NB4 (cell line): ENCODE measurements around the gene SP100.

ENCODE experiments used
- DNase-seq: peaks from one replicate; pipeline ENCODE4 v3.0.0; 2010; ENCODE audit warnings: low read depth
- H3K4me3 ChIP-seq: one replicate; pipeline ENCODE4 v1.5.1; 2011; ENCODE audit warnings: mild to moderate bottlenecking, low read depth, low read length, moderate library complexity
- MYC ChIP-seq: IDR thresholded peaks from 2 replicates; pipeline ENCODE4 v1.6.1; 2011; ENCODE audit warnings: low read depth, low read length
- POLR2A ChIP-seq: IDR thresholded peaks from 2 replicates; pipeline ENCODE4 v1.6.1; 2011; ENCODE audit warnings: mild to moderate bottlenecking; ENCODE audit not compliant: insufficient read length; ENCODE audit errors: extremely low read depth
- TF ChIP-seq, protein P1 (sequence below): IDR thresholded peaks from one replicate; pipeline ENCODE4 v1.5.1; 2012; ENCODE audit warnings: low read depth, low read length
- TF ChIP-seq, protein P2 (sequence below): IDR thresholded peaks from 2 replicates; pipeline ENCODE4 v1.6.1; 2011; ENCODE audit warnings: low read depth, low read length

SP100 gene

DNA sequence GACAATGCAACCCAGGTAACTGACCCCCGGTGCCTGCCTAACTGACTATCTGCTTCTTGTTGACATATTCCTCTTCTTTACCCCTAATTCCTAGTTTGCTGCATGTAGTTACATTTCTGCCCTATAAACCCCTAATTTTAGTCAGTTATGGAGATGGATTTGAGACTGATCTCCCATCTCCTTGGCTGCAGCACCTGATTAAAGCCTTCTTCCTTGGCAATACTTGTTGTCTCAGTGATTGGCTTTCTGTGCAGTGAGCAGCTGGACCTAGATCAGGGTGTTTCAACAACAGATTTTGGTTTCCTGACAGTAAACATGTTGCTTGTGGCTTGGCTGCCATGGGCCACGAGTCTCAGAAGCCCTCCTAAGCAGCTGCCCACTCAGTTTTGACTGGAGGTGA is 105.4 kb downstream of the SP100 start:
- no peak for DNase-seq
- TF ChIP-seq, protein P1, sequence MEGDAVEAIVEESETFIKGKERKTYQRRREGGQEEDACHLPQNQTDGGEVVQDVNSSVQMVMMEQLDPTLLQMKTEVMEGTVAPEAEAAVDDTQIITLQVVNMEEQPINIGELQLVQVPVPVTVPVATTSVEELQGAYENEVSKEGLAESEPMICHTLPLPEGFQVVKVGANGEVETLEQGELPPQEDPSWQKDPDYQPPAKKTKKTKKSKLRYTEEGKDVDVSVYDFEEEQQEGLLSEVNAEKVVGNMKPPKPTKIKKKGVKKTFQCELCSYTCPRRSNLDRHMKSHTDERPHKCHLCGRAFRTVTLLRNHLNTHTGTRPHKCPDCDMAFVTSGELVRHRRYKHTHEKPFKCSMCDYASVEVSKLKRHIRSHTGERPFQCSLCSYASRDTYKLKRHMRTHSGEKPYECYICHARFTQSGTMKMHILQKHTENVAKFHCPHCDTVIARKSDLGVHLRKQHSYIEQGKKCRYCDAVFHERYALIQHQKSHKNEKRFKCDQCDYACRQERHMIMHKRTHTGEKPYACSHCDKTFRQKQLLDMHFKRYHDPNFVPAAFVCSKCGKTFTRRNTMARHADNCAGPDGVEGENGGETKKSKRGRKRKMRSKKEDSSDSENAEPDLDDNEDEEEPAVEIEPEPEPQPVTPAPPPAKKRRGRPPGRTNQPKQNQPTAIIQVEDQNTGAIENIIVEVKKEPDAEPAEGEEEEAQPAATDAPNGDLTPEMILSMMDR = no peak
- no peak for TF ChIP-seq MYC
- TF ChIP-seq, protein P2, sequence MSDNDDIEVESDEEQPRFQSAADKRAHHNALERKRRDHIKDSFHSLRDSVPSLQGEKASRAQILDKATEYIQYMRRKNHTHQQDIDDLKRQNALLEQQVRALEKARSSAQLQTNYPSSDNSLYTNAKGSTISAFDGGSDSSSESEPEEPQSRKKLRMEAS = no peak
- no peak for TF ChIP-seq POLR2A
- H3K4me3 ChIP-seq = no peak overlapping the region

DNA sequence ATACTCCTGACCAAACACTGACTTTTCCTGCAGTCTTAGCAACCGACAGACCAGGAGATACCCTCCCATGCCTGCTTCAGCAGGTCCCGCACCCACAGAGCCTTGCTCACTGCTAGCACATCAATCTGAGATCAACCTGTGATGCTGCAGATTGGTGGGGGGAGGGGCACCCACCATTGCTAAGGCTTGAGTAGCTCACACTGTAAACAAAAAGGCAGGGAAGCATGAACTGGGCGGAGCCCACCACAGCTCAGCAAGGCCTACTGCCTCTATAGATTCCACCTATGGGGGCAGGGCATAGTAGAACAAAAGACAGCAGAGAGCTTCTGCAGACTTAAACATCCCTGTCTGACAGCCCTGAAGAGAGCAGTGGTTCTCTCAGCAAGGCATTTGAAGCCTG is 109.7 kb downstream of the SP100 start:
- H3K4me3 ChIP-seq = no peak overlapping the region

DNA sequence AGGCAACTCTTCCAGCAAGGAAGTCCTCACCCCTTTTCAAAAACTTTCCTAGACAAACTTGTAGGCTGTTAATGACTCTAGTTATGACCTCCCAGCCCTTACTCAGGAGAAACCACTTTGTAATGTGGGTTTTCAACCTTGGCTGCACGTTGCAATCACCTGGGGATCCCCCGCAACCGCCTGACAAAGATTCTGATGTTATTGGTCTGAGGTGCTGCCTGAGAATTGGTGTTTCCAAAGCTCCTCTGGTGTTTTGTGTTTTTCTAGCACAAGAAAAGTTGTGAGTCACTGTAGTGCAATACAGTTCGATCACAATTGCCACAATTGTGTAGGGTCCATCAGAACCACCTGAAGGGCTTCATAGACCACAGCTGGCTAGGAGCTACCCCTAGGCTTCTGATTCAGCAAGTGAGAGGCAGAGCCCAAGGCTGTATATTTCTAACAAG is 121.6 kb downstream of the SP100 start:
- TF ChIP-seq, protein P2 = no peak
- TF ChIP-seq MYC = no peak
- TF ChIP-seq, protein P1 = no peak
- TF ChIP-seq POLR2A = no peak
- H3K4me3 ChIP-seq = no peak overlapping the region
- no peak for DNase-seq

More for the DNA sequence above, 109.7 kb downstream of the SP100 start:
- no peak for DNase-seq
- TF ChIP-seq, protein P1 = no peak
- no peak for TF ChIP-seq POLR2A
- no peak for TF ChIP-seq MYC
- TF ChIP-seq, protein P2 = no peak

DNA sequence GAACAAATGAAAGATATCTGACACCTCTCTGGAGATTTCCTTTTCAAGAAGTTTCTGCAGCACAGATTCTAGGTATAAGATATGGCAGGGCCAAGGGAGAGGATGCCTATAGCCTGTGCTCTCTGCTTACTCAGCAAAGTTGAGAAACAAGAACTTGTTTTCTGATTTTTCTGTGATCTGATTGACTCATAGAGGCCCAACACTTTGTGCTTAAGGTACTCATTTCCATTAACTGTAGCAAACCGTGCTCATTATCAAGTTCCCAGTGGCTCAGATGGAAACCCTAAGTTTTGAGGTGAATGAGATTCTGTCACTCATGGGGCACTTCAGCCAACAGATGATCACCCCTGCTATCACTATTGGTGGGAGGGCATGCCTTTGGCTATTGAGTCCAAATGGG is 124.3 kb downstream of the SP100 start:
- DNase-seq = no peak
- TF ChIP-seq, protein P1 = no peak
- TF ChIP-seq MYC (no peak), POLR2A (no peak)
- TF ChIP-seq, protein P2 = no peak
- no peak overlapping the region for H3K4me3 ChIP-seq

DNA sequence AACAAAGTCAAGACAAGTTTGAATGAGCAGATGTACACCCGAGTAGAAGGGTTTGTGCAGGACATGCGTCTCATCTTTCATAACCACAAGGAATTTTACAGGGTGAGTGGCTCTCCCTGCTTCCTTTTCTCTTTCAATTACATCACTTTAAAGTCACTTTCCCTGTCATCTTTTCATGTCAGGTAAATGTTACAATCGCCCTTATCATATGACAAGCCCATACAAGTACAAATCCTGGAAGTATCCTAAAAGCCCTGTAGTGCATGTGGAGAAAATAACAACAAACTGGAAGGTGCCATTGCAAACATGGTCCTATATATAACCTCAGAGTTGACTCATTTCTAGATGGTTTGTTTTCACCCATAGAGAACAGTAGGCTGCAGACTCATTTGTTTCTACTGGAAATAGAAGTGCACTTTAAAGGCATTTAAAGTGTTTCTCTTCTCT is 126.0 kb downstream of the SP100 start:
- no peak overlapping the region for H3K4me3 ChIP-seq
- TF ChIP-seq POLR2A (no peak), MYC (no peak)
- TF ChIP-seq, protein P2 = no peak
- TF ChIP-seq, protein P1 = no peak
- no peak for DNase-seq

GRCh38 chr2:230542751-230543150 is 126.8 kb downstream of the SP100 start:
- TF ChIP-seq, protein P2 = no peak
- TF ChIP-seq MYC = no peak
- TF ChIP-seq, protein P1 = no peak
- TF ChIP-seq POLR2A = no peak
- no peak for DNase-seq
- no peak overlapping the region for H3K4me3 ChIP-seq
